Nucleus accumbens (tissue), 56 donors: ENCODE data around the gene SLC4A8.
"Not testable (repeated sequence)": the region's sequence is repeated elsewhere in the genome, so short reads cannot be mapped to it uniquely, and the experiment has no call there.

Experiments used
- DNase-seq, 56 donors: peaks; one replicate each; lab custom pipeline; 2025; lab: John Stamatoyannopoulos, UW

Gene SLC4A8

GRCh38 chr12:51470116-51470515 lies 45.5 kb downstream of the SLC4A8 start:
- DNase-seq: no peak

DNA sequence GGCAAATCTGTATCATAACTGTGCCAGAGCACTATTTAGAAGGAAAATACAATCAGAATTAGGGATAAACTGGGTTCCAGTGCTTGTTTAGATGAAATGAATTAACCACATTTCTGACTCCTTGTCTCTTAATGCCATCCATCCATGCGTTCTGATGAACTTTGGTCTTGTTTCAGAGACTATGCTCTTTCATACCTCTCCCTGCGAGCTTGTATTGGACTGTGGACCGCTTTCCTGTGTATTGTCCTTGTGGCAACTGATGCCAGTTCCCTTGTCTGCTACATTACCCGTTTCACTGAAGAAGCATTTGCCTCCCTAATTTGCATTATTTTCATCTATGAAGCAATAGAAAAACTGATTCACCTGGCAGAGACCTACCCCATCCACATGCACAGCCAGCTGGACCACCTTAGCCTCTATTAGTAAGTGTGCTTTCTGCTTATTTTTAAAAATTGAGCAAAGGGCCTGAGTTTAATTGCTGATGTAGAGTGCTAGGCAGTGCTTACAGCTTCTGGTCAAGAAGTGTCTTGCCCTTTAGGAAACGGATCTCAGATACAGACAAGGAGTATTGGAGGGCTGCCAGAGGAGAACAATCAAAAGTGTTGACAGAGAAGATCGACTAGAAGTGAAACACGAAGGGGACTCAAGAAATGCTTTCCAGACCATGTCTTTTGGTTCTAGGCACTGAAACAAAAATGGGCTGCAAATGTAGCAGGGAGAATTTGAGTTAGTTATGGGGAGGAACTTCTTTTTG lies 46.7 kb downstream of the SLC4A8 start:
- peak in 1 of 56 donors; percentile 7 for DNase-seq

- no peak for DNase-seq
Measured at GRCh38 chr12:51472984-51473383, 48.4 kb downstream of the SLC4A8 start.

DNA sequence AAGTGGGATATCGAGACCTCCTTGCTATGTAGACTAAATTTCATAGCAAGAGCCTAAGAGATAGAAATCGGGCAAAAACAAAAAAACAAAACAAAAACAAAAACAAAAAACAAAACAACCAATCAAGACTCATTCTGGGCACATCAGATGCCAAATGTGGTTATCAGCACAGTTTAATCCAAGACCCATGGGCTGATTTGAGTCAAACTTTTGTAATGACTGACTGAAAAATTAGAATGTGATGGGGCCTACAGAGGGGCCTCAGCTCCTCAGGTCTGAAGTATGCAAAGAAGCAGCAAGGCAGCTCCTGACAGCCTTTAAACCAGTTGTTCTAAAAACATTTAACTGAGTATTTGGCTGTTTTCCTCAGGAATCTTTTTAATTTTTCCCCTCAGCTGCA lies 49.3 kb downstream of the SLC4A8 start:
- no peak for DNase-seq

DNA sequence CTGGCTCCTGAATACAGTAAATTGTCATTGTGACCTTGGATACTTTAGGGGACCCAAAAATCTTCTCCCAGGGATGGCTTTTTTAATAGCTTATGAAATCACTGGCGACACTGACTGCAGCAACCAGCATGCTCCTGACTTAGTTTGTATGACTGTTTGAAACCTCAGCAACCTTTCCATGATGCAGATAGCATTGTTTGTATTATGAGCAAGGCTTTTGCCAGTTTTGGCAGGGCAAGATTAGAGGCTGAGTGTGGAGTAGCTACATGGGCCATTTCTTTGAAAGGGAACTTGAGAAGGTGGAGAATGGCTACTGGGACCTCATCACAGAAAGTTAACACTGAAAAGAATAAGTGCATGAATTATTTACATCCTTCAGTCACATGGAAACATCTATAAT lies 50.9 kb downstream of the SLC4A8 start:
- no peak for DNase-seq

DNA sequence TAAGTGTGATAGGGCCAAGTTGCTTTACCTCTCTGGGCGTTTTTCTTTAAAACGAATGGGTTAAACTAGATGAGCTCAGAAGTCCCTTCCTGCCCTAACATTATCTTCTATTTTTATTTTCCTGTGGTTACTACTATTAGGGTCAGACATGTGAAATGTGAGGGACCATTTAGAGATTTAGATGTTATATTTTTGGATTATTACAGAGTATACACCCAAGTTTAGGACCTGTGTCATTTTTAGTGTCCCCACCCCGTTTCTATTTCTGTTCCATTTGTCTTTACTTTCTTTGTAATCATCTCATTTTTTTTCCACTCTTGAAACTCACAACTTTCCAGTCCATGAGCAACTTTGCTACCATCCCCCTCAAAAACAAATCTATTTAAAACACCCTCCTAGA lies 56.3 kb downstream of the SLC4A8 start:
- no peak for DNase-seq

GRCh38 chr12:51482929-51483697 lies 58.5 kb downstream of the SLC4A8 start:
- DNase-seq: no peak

DNA sequence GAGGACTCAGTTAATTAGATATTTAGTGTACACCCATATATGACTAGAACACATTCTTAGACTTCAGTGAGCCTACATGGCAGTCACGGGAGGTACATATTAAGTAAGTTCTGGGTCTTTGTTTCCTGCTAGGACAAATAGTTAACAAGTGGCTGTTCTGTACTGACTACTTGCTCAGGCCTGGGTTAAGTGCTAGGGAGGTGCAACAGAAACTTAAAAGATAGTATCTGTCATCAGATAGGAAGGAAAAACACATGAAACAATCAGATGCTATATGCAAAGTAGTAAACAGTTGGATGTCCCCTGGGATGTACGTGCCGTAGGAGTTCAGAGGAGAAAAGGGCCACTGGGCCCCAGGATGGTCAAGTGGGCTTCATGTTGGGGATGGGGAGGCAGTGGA lies 59.5 kb downstream of the SLC4A8 start:
- no peak for DNase-seq

- no peak for DNase-seq
Measured at GRCh38 chr12:51488281-51488680, 63.6 kb downstream of the SLC4A8 start.

GRCh38 chr12:51493281-51493680 lies 68.7 kb downstream of the SLC4A8 start:
- no peak for DNase-seq

DNA sequence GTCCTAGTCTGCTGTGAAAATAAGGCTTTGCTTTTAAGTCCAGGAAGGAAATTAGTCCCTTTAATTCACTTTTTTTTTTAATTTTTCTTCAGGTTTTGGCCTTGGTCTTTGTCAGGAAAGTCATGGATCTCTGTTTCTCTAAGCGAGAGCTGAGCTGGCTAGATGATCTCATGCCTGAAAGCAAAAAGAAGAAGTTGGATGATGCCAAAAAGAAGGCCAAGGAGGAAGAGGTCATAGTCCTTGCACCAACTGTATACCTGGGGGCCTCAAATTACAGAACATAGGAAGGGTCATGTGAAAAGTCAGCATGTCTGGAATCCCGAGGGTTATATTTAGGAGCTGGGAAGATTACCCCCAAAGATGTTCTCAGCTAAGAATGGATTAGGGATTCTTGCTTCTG lies 72.3 kb downstream of the SLC4A8 start:
- no peak for DNase-seq

- no peak for DNase-seq
Measured at GRCh38 chr12:51504851-51505250, 80.2 kb downstream of the SLC4A8 start.

GRCh38 chr12:51505360-51506105 lies 80.9 kb downstream of the SLC4A8 start:
- DNase-seq: no peak

- no peak for DNase-seq
Measured at GRCh38 chr12:51507178-51507577, 82.5 kb downstream of the SLC4A8 start.

DNA sequence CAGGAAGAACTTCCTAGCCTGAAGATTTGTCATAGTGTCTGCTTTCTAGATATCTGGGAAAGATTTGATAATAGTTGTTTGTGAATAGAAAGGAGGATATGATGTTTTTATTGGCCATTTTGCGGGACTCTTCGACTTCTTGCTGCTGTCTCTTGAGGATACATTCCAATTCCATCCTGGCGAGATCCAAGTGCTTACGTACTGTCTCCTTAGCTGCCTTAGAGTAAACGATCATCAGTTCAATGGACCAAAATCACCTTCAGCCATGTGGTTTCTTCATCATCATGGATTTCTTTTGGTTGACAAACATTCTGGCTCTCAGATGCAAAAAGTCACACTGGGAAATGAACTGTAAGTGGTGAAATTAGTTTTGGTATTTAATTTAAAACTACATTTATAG lies 83.7 kb downstream of the SLC4A8 start:
- DNase-seq: no peak

DNA sequence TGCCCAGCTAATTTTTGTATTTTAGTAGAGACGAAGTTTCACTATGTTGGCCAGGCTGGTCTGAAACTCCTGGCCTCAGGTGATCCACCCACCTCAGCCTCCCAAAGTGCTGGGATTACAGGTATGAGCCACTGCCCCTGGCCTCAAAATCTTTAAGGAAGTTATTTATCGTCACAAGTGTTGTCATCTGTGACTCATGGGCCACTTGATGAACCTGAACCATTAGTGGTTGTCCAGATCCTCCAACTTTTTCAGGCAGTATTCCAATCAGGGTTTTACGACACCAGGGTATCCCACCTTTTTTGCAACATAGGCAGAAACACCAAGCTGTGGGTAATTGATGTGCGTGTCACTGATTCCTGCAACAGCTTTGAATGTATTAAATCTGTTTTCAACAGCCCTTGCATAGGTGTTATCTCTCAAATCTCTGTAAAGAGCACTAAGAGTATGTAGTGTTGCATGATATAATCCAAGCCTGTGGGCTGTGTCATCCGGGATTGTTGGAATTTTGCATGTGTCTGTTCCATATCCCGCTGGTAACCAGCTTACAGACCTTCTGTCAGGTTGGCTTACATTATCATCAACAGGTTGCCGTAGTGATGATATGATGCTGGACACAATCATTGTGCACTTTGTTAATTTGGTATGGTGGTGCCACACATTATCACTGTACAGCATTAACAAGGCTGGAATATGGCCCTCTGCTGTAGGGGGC lies 87.1 kb downstream of the SLC4A8 start:
- no peak for DNase-seq

GRCh38 chr12:51512438-51512837 lies 87.8 kb downstream of the SLC4A8 start:
- DNase-seq: no peak

GRCh38 chr12:51515037-51515436 lies 90.4 kb downstream of the SLC4A8 start:
- not testable (repeated sequence) for DNase-seq

- peak in 4 of 56 donors; percentile 5 to 30 (median 16) for DNase-seq
Measured at GRCh38 chr12:51517316-51517715, 92.7 kb downstream of the SLC4A8 start.

GRCh38 chr12:51517800-51518199 lies 93.2 kb downstream of the SLC4A8 start:
- no peak for DNase-seq

DNA sequence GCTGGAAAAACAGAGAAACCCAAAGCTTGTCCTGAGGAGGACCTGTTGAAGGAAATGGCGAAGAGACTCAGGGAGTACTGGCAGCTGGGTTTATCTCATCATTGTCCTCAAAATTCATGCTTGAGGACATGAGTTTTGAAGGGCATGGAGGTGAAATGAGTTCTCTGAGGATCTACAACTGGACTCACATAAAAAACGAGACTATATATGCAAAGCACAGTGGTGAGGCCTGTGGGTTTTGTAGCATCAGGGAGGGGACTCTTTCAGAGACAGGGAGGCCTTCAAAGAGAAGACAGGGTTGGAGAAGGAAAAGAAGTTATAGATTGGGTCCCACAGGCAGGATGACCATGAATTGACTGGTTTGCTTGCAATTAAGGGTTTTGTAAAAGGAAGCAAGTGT lies 95.1 kb downstream of the SLC4A8 start:
- DNase-seq: no peak
